ENCODE measurements around the gene GRAMD4.

- no peak for TF ChIP-seq JUNB (IDR thresholded peaks at IDR 0.05)
- no peak for TF ChIP-seq EP300 (IDR thresholded peaks at IDR 0.05)
- TF ChIP-seq CTCF (IDR thresholded peaks at IDR 0.05), result no peak
- TF ChIP-seq POLR2AphosphoS2 (conservative IDR thresholded peaks at IDR 0.05; ENCODE audit: low read length), result no peak
- TF ChIP-seq BHLHE40 (IDR thresholded peaks at IDR 0.05; ENCODE audit: low read depth, low read length), result no peak
- TF ChIP-seq HOXA7 (CRISPR knock-in tag; IDR thresholded peaks at IDR 0.05), result no peak
- no peak for TF ChIP-seq BCL3 (IDR thresholded peaks at IDR 0.05)
- no peak for TF ChIP-seq ESRRA (IDR thresholded peaks at IDR 0.05; ENCODE audit: borderline replicate concordance, low read length)
- TF ChIP-seq MYC (IDR thresholded peaks at IDR 0.05; ENCODE audit: borderline replicate concordance, low read length), result no peak
- no peak for TF ChIP-seq REST (IDR thresholded peaks at IDR 0.05)
Observed at GRCh38 chr22:46650078-46650810, 30.1 kb downstream of the GRAMD4 start.
